Neural progenitor cell (in vitro differentiated cells): Measurements from ENCODE around the gene BRD9.

Experiments
- CTCF ChIP-seq: fragments of 200-600 bp; sonication (generic); IDR thresholded peaks from 2 replicates; pipeline ENCODE4 v1.5.1; 2017; ENCODE audit warnings: antibody characterized with exemption, mild to moderate bottlenecking
- EZH2 ChIP-seq: fragments of 200-600 bp; sonication (generic); IDR thresholded peaks from 2 replicates; pipeline ENCODE4 v1.6.1; 2017; ENCODE audit warnings: antibody characterized with exemption, mild to moderate bottlenecking, moderate library complexity
- EZH2phosphoT487 ChIP-seq: fragments of 200-600 bp; sonication (generic); IDR thresholded peaks from 2 replicates; pipeline ENCODE4 v1.6.1; 2017; ENCODE audit warnings: antibody characterized with exemption

DNA sequence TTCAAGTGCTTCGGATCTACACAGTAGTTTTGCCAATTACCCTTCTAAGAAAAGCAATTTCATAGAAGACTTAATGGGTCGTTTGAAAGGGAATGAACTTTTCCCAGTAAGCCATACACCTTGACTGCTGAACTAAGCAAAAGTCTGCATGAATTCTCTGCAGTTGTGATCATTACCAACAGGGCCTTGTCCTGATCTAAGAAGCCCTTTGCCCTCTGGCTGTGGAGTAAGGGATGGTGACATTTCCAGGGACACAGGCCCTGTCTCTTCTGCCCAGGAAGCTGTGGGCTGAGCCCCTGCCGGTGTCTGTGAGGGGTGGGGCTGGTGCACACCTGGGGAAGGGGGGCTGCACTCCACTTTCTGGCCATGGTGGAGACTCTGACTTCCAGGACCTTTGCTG, 72.4 kb downstream of the BRD9 start:
- TF ChIP-seq CTCF (no peak), EZH2 (no peak), EZH2phosphoT487 (no peak)
